Measurements from ENCODE around the gene PPP1R14C.
"Not testable (repeated sequence)": the region's sequence is repeated elsewhere in the genome, so short reads cannot be mapped to it uniquely, and the experiment has no call there.

PPP1R14C gene

DNA sequence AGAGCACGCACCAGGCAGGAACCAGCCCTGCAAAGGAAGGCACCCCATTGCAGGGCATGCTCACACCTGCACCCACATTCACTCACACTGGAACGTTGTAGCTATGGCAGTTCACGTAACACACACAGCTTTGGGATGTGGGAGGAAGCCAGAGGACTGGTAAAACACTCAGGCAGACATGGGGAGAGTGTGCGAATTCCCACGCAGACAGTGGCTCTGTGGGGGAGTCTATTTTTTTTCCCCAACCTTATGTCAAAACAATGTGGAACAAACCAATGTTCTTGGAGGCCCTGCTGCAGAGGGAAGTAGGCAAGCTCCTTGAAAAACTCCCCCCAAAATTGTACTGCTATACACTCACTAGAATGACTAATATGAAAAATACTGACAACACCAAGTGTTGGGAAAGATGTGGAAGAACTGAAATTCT is 91.0 kb downstream of the PPP1R14C start:
- Mint-ChIP-seq H3K9me3 (peaks cover 8% of the 10 kb centered on the region), H3K27ac (no peak overlapping the region), H3K4me3 (no peak overlapping the region), H3K36me3 (no peaks in the 10 kb centered on the region), H3K4me1 (peaks cover 5% of the 10 kb centered on the region), H3K27me3 (peaks cover 2% of the 10 kb centered on the region)

DNA sequence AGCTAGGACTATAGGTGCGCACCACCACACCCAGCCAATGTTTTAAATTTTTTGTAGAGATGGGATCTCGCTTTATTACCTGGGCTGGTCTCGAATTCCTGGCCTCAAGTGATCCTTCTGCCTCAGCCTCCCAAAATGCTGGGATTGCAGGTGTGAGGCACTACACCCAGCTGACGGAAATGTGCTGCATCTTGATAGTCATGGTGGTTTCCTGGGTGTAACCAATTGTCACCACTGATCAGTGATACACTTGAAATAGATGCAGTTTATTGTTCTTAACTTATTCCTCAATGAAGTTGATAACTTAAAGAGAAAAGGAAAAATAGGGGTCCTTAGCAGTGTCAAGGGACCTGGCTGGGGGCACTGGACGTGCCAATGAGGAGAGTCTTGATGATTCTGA is 92.4 kb downstream of the PPP1R14C start:
- Mint-ChIP-seq H3K36me3 (no peaks in the 10 kb centered on the region), H3K4me3 (no peak overlapping the region)

DNA sequence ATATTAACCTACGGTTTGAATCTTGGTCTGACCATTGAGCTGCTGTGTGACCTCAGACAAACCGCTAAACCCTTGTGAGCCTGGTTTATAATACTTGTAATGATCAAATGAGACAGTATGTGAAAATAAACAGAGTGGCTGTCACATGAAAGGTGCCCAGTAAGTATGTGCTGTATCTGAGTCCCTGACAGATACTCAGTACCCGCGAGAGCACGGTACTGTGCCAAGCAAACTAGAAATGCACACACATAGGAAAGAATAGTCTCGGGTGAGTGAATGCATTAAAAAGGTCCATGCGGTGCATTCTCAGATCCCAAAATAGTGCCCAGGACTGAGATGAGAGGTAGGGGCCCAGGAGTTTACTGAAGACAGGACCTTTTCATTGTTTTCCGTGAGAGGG is 93.3 kb downstream of the PPP1R14C start:
- H3K27me3 Mint-ChIP-seq = peaks cover 2% of the 10 kb centered on the region
- no peaks in the 10 kb centered on the region for H3K36me3 Mint-ChIP-seq
- H3K27ac Mint-ChIP-seq = no peak overlapping the region
- no peak overlapping the region for H3K4me3 Mint-ChIP-seq
- H3K4me1 Mint-ChIP-seq = peaks cover 5% of the 10 kb centered on the region
- H3K9me3 Mint-ChIP-seq = peaks cover 8% of the 10 kb centered on the region

More for the DNA sequence above, 92.4 kb downstream of the PPP1R14C start:
- Mint-ChIP-seq H3K27ac (no peak overlapping the region), H3K27me3 (peaks cover 2% of the 10 kb centered on the region), H3K4me1 (peaks cover 5% of the 10 kb centered on the region), H3K9me3 (peaks cover 8% of the 10 kb centered on the region)

DNA sequence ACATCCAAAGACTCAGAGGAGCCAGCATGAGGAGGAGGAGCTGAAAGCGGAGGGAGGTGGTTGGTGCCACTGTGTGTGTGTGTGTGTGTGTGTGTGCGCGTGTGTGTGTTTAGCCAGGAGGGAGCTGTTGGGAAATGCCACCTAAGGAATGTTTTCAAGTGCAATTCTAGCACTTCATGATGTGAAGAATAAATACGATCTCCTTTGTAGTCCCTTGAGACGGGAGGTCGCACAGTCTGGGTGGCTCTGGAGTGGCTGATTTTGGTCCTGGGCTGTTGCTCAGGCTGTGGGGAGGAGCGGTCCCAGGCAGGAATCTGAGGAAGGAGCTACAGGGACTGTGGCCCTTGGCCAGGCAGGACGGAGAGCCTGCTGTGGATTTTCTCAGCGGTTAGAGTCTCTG is 93.7 kb downstream of the PPP1R14C start:
- Mint-ChIP-seq H3K36me3 (no peaks in the 10 kb centered on the region), H3K27ac (no peak overlapping the region), H3K4me1 (peaks cover 5% of the 10 kb centered on the region), H3K27me3 (no peaks in the 10 kb centered on the region), H3K4me3 (no peak overlapping the region), H3K9me3 (peaks cover 8% of the 10 kb centered on the region)

DNA sequence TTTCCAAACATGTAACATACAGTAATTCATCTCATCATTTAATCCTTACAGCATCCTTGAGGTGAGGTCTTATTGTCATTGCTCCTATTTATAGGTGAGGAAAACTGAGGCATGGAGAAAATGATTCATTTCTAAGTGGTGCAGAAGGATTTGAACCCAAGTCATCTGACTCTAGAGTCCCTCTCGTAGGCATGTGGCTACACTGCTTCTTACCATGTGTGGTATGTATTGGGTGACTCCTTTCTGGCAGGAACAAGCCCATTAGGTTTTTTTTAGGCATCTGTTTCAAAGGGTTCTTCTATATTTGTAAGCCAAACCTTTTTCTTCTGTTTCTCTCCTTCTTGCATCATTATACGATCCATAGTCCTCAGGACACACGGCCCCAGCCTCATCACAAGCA is 94.8 kb downstream of the PPP1R14C start:
- H3K4me3 Mint-ChIP-seq = no peak overlapping the region

DNA sequence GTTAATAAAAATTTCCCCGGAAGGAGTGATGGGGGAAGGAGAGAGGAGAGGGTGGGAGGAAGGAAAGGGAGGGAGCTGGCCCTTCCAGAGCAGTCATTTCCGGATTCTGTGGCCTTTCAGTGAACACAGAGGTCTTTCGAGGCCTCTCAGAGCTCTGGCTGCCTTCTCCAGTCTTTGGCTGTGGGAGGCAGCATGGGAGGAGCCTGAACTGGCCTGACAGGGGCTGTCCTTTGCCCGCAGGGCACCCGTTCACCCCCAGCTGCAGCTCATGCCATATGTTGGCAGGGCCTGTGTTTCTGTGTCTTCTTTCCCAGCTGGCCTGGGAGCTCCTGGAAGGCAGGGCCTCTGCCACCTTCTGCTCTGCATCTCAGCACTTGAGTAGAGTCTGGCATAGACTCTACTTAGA is 95.5 kb downstream of the PPP1R14C start:
- no peaks in the 10 kb centered on the region for H3K9me3 Mint-ChIP-seq
- no peaks in the 10 kb centered on the region for H3K36me3 Mint-ChIP-seq
- H3K27me3 Mint-ChIP-seq = no peaks in the 10 kb centered on the region
- H3K27ac Mint-ChIP-seq = no peak overlapping the region
- H3K4me3 Mint-ChIP-seq = no peak overlapping the region
- peaks cover 7% of the 10 kb centered on the region for H3K4me1 Mint-ChIP-seq

More for the DNA sequence above, 94.8 kb downstream of the PPP1R14C start:
- Mint-ChIP-seq H3K9me3 (peaks cover 4% of the 10 kb centered on the region), H3K27ac (no peak overlapping the region), H3K27me3 (no peaks in the 10 kb centered on the region), H3K4me1 (peaks cover 7% of the 10 kb centered on the region), H3K36me3 (no peaks in the 10 kb centered on the region)

DNA sequence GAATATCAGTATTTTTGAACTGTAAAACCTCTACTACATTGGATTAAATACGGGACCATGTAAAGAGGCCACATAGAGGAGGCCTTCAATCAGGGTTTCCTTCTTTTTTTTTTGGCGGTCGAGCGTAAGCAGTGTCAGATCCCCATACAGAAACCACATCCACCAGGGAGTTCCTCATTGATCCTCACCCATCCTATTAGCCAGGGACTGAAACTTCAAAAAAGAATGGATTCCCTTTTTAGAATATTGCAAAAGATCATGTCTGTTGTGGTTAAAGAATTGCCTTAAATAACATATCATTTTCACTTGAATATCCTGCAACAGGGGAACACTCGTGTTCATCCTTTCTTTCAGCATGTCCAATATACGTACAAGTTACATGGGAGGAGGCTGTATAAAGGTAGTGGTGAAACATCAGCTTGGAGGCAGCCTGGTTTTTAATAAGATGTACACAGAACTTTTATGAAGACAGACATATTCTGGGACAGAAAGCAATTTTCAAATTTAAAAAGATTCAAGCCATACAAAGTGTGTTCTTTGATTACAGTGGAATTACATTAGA is 96.1 kb downstream of the PPP1R14C start:
- Mint-ChIP-seq H3K9me3 (no peaks in the 10 kb centered on the region), H3K27ac (no peak overlapping the region), H3K4me1 (peaks cover 7% of the 10 kb centered on the region)

DNA sequence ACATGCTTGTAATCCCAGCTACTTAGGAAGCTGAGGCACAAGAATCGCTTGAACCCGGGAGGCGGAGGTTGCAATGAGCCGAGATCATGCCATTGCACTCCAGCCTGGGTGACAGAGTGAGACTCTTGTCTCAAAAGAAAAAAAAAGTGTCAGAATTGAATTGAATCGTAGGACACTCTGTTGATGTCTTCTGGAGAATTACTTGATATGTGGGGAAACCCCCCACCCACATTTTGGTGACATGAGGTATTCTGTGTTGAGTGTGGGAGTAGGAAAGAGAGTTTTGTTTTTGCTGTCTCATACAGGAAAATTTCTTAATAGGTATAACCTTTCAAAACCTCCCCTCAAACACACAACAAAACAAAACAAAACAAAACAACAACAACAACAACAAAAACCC is 98.9 kb downstream of the PPP1R14C start:
- H3K9me3 Mint-ChIP-seq, H3K4me3 Mint-ChIP-seq, H3K4me1 Mint-ChIP-seq, H3K36me3 Mint-ChIP-seq, H3K27me3 Mint-ChIP-seq: not testable (repeated sequence)
- peak overlapping the region; percentile 83 for H3K27ac Mint-ChIP-seq

More for the DNA sequence above, 96.1 kb downstream of the PPP1R14C start:
- Mint-ChIP-seq H3K27me3 (no peaks in the 10 kb centered on the region), H3K4me3 (no peak overlapping the region), H3K36me3 (no peaks in the 10 kb centered on the region)

DNA sequence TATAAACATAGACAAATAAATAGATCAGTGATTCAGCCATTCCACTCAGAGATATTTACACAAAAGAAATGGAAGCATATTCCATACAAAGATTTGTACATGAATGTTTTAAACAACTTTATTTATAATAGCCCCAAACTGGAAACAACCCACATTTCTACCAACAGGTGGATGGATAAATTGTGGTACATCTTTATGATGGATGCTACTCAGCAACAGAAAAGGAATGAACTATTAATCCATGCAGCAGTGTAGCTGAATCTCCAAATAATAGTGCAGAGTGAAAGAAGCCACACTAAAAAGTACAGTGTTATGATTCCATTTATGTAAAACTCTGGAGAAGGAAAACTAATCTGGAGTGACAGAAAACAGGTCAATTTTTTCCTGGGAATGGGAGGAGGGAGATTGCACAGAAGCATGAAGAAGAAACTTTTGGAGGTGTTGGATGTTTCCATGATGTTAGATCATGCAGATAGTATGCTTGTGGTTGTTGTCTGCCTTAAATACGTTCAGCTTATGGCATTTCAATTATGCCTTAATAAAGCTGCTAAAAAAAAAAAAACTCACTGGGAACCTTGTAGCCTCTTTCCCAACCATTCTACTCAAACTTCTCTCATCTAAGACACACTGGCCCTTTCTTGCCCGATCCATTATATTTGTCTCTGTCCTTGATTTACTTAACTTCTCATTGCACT is 100.9 kb downstream of the PPP1R14C start:
- Mint-ChIP-seq H3K27ac (no peak overlapping the region), H3K9me3 (peaks cover 8% of the 10 kb centered on the region), H3K4me1 (peaks cover 7% of the 10 kb centered on the region), H3K4me3 (no peak overlapping the region), H3K36me3 (no peaks in the 10 kb centered on the region), H3K27me3 (peaks cover 3% of the 10 kb centered on the region)

DNA sequence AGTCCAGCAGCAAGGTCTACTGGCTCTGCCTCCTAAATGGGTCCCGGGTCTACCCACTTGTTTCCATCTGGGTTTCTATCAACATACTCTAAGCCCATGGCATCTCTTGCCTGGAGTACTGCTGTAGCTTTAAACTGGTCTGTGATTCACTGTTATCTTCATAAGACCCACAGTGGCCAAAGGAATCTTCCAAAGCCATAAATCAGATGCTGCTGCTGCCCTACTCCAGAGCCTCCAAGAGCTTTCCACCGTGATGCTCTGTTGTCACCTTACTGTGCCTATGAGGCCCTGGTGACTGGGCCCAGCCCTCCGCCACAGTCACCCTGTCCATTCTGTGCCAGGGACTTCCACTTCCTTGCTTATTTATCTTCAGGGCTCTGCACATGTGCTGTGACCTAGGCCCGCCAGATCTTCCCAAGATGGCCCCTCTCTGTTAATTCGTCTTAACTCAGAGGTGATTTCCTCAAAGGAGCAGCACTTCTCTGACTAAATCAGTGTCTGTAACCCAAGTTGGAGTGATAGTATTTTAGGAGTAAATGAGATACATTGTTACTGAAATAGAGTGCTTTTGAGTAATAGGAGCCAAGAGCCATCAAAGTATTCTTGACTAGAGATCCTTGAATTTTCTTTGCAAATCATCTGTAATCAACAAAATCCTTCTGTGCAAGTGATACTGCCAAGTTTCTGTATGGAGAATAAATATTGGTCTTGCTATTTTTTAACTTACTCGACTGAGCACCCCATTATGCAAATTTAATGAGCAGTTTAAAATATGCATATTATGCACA is 102.5 kb downstream of the PPP1R14C start:
- Mint-ChIP-seq H3K36me3 (no peaks in the 10 kb centered on the region), H3K27me3 (peaks cover 3% of the 10 kb centered on the region), H3K4me1 (peaks cover 7% of the 10 kb centered on the region), H3K4me3 (no peak overlapping the region), H3K9me3 (peaks cover 10% of the 10 kb centered on the region), H3K27ac (no peak overlapping the region)

DNA sequence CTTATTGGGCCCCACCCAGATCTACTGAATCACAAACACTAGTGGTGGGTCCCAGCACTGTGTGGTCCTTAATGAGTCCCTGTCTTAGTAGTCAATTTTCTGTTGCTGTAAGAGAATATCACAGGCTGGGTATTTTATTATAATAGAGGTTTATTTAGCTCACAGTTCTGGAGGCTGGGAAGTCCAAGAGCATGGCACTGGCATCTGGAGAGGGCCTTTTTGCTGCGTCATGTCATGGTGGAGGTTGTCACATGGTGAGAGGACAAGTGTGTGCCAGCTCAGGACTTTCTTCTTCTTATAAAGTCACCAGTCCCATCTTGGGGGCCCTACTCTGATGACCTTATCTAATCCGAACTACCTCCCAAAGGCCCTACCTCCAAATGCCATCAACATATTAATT is 105.0 kb downstream of the PPP1R14C start:
- Mint-ChIP-seq H3K27ac (no peak overlapping the region), H3K9me3 (peaks cover 10% of the 10 kb centered on the region), H3K4me3 (no peak overlapping the region), H3K27me3 (peaks cover 6% of the 10 kb centered on the region), H3K36me3 (no peaks in the 10 kb centered on the region), H3K4me1 (no peaks in the 10 kb centered on the region)

DNA sequence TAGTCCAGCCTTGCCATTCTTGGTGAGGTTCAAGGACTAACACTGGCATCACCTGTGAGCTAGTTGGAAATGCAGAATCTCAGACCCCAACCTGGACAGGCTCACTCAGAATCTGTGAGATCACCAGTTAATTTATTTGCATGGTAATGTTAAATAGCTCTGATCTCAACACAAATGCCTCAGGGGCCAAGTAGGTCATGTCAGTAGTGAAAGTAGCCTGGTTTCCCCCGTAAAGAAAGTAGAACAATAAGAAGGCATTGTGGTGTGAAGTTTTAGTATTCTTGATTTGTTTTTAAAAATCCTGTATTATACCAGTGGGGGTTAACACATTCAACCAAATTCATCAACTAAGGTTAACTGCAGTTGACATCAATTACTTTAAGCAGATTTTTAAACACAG is 105.5 kb downstream of the PPP1R14C start:
- no peaks in the 10 kb centered on the region for H3K36me3 Mint-ChIP-seq
- peaks cover 10% of the 10 kb centered on the region for H3K9me3 Mint-ChIP-seq
- H3K4me1 Mint-ChIP-seq = no peaks in the 10 kb centered on the region
- no peak overlapping the region for H3K27ac Mint-ChIP-seq
- H3K27me3 Mint-ChIP-seq = peaks cover 6% of the 10 kb centered on the region
- no peak overlapping the region for H3K4me3 Mint-ChIP-seq

DNA sequence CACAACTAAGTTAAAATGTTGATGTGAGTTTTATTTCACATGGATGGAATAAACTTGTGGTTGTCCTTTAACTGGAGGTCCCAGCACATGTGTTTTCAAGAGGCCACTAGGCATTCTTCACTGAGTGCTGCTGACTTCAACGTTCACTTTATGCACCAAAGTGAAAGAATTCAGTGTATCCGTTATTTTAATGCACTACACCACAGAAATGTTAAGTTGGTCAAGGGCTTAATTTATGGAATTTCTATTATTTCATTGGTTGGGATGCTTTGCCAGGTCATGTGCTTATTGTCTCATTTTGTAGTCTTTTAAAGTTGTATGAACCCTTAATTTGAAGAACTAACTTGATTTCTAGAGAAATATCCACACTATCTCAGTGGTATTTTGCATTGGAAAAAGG is 106.4 kb downstream of the PPP1R14C start:
- no peak overlapping the region for H3K27ac Mint-ChIP-seq
- peaks cover 10% of the 10 kb centered on the region for H3K9me3 Mint-ChIP-seq
- H3K36me3 Mint-ChIP-seq = no peaks in the 10 kb centered on the region
- H3K27me3 Mint-ChIP-seq = peaks cover 6% of the 10 kb centered on the region
- H3K4me1 Mint-ChIP-seq = no peaks in the 10 kb centered on the region
- H3K4me3 Mint-ChIP-seq = no peak overlapping the region

DNA sequence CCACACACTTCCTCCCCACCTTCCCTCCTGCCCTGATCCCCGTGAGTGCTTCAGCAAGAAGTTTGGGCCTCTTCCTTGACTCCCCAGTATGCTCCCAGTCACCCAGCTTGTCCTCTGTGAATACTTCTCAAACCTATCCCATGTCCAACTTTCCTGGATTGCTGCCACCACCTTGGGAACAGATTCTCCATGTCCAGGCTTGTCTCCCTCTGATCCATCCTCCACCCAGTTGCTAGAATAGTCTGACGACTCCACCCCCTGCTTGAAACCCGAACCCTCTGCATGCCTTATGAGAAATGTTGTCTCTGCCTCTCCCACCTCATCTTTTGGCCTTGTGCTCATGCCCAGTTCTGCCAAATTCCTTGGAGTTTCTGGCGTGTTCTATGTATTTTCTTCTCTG is 108.0 kb downstream of the PPP1R14C start:
- Mint-ChIP-seq H3K4me1 (no peaks in the 10 kb centered on the region), H3K36me3 (no peaks in the 10 kb centered on the region), H3K27ac (no peak overlapping the region), H3K27me3 (peaks cover 6% of the 10 kb centered on the region), H3K4me3 (no peak overlapping the region), H3K9me3 (peaks cover 10% of the 10 kb centered on the region)

DNA sequence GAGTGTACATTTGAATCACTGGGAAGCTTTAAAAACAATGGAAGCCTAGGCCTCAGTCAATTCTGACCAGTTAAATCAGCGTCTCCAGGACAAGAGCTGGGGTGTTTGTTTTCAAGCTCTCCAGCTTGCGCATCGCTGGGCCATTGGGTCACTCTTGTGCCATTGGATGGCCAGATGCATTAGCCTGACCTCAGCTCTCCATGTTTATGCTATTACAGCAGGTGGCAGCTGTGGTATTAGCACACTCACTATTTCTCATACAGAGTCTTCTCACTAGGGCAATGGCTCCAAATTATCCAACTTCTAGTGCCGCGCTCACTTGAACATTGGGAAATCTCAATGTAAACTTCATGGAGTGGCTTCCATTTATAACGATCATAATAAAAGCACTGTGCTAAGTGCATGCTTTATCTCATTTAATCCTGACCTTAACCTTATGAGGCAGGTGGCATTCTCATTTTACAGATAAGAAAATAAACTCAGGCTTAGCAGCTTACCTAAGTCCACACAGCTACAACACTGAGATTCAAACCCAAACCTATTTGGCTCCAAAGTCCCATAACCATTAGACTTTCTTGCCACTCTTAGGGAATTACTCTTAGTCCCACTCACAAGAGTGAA is 108.8 kb downstream of the PPP1R14C start:
- H3K27ac Mint-ChIP-seq = no peak overlapping the region
- H3K4me3 Mint-ChIP-seq = no peak overlapping the region
- no peaks in the 10 kb centered on the region for H3K4me1 Mint-ChIP-seq
- H3K36me3 Mint-ChIP-seq = no peaks in the 10 kb centered on the region
- peaks cover 10% of the 10 kb centered on the region for H3K9me3 Mint-ChIP-seq
- peaks cover 8% of the 10 kb centered on the region for H3K27me3 Mint-ChIP-seq
